ENCODE data around the gene SPN.
A peak's percentile ranks its signal among the peaks of the same experiment; 100 is the strongest.
"Not testable (repeated sequence)": the region's sequence is repeated elsewhere in the genome, so short reads cannot be mapped to it uniquely, and the experiment has no call there.

The SPN gene

GRCh38 chr16:29620591-29620990, 42.5 kb upstream of the SPN start:
- not testable (repeated sequence) for H3K4me3 ChIP-seq (ENCODE audit: low read depth in 1 of 2, low read length in 2 of 2); H3K36me3 ChIP-seq (ENCODE audit: insufficient read depth, low read length); H3K9ac ChIP-seq (ENCODE audit: low read depth, low read length); H4K20me1 ChIP-seq (ENCODE audit: insufficient read depth, low read length); H3K27ac ChIP-seq (ENCODE audit: low read length); H3K9me3 ChIP-seq (ENCODE audit: insufficient read depth, low read length, severe bottlenecking); H3K4me2 ChIP-seq (ENCODE audit: insufficient read depth, low read length); H3K27me3 ChIP-seq (ENCODE audit: insufficient read depth, low read length, poor library complexity); H3K4me1 ChIP-seq (ENCODE audit: insufficient read depth, low read length); H2AFZ ChIP-seq (ENCODE audit: low read depth, low read length); H3K79me2 ChIP-seq (ENCODE audit: insufficient read depth, low read length)
- ATAC-seq (ENCODE audit: insufficient read depth, low read depth) (peak; percentile 95), DNase-seq (peak; percentile 72)
- peak; percentile 50 for TF ChIP-seq CTCF (IDR thresholded peaks at IDR 0.05; ENCODE audit: borderline replicate concordance, extremely low read depth, low read length, poor library complexity, severe bottlenecking)

GRCh38 chr16:29622738-29623137, 40.3 kb upstream of the SPN start:
- not testable (repeated sequence) for H3K27ac ChIP-seq (ENCODE audit: low read length); H3K79me2 ChIP-seq (ENCODE audit: insufficient read depth, low read length); H3K4me1 ChIP-seq (ENCODE audit: insufficient read depth, low read length); H3K27me3 ChIP-seq (ENCODE audit: insufficient read depth, low read length, poor library complexity); H3K4me2 ChIP-seq (ENCODE audit: insufficient read depth, low read length); H3K4me3 ChIP-seq (ENCODE audit: low read depth in 1 of 2, low read length in 2 of 2); ATAC-seq (ENCODE audit: insufficient read depth, low read depth); H2AFZ ChIP-seq (ENCODE audit: low read depth, low read length); H4K20me1 ChIP-seq (ENCODE audit: insufficient read depth, low read length); H3K9me3 ChIP-seq (ENCODE audit: insufficient read depth, low read length, severe bottlenecking); H3K36me3 ChIP-seq (ENCODE audit: insufficient read depth, low read length); DNase-seq; H3K9ac ChIP-seq (ENCODE audit: low read depth, low read length)

- H2AFZ ChIP-seq (ENCODE audit: low read depth, low read length); H3K27me3 ChIP-seq (ENCODE audit: insufficient read depth, low read length, poor library complexity); H3K36me3 ChIP-seq (ENCODE audit: insufficient read depth, low read length); H3K27ac ChIP-seq (ENCODE audit: low read length); H3K79me2 ChIP-seq (ENCODE audit: insufficient read depth, low read length); H3K4me3 ChIP-seq (ENCODE audit: low read depth in 1 of 2, low read length in 2 of 2); DNase-seq; H3K9ac ChIP-seq (ENCODE audit: low read depth, low read length); ATAC-seq (ENCODE audit: insufficient read depth, low read depth); H3K4me2 ChIP-seq (ENCODE audit: insufficient read depth, low read length); H4K20me1 ChIP-seq (ENCODE audit: insufficient read depth, low read length); H3K4me1 ChIP-seq (ENCODE audit: insufficient read depth, low read length); H3K9me3 ChIP-seq (ENCODE audit: insufficient read depth, low read length, severe bottlenecking): not testable (repeated sequence)
These were observed 39.8 kb upstream of the SPN start for GRCh38 chr16:29623253-29623652.

GRCh38 chr16:29625114-29625513, 37.9 kb upstream of the SPN start:
- not testable (repeated sequence) for ATAC-seq (ENCODE audit: insufficient read depth, low read depth); H2AFZ ChIP-seq (ENCODE audit: low read depth, low read length); H3K9ac ChIP-seq (ENCODE audit: low read depth, low read length); H3K27me3 ChIP-seq (ENCODE audit: insufficient read depth, low read length, poor library complexity); H3K79me2 ChIP-seq (ENCODE audit: insufficient read depth, low read length); H3K9me3 ChIP-seq (ENCODE audit: insufficient read depth, low read length, severe bottlenecking); H3K27ac ChIP-seq (ENCODE audit: low read length); H3K4me3 ChIP-seq (ENCODE audit: low read depth in 1 of 2, low read length in 2 of 2); DNase-seq; H3K4me2 ChIP-seq (ENCODE audit: insufficient read depth, low read length); H4K20me1 ChIP-seq (ENCODE audit: insufficient read depth, low read length); H3K4me1 ChIP-seq (ENCODE audit: insufficient read depth, low read length); H3K36me3 ChIP-seq (ENCODE audit: insufficient read depth, low read length)

GRCh38 chr16:29626778-29627331, 36.2 kb upstream of the SPN start:
- not testable (repeated sequence) for H3K9me3 ChIP-seq (ENCODE audit: insufficient read depth, low read length, severe bottlenecking); H3K27ac ChIP-seq (ENCODE audit: low read length); H3K9ac ChIP-seq (ENCODE audit: low read depth, low read length); ATAC-seq (ENCODE audit: insufficient read depth, low read depth); H3K27me3 ChIP-seq (ENCODE audit: insufficient read depth, low read length, poor library complexity); DNase-seq; H3K4me2 ChIP-seq (ENCODE audit: insufficient read depth, low read length); H4K20me1 ChIP-seq (ENCODE audit: insufficient read depth, low read length); H2AFZ ChIP-seq (ENCODE audit: low read depth, low read length); H3K4me1 ChIP-seq (ENCODE audit: insufficient read depth, low read length); H3K36me3 ChIP-seq (ENCODE audit: insufficient read depth, low read length); H3K79me2 ChIP-seq (ENCODE audit: insufficient read depth, low read length); H3K4me3 ChIP-seq (ENCODE audit: low read depth in 1 of 2, low read length in 2 of 2)

- not testable (repeated sequence) for H3K27ac ChIP-seq (ENCODE audit: low read length); H3K4me1 ChIP-seq (ENCODE audit: insufficient read depth, low read length); H3K27me3 ChIP-seq (ENCODE audit: insufficient read depth, low read length, poor library complexity); H3K4me3 ChIP-seq (ENCODE audit: low read depth in 1 of 2, low read length in 2 of 2); H3K9me3 ChIP-seq (ENCODE audit: insufficient read depth, low read length, severe bottlenecking); H3K79me2 ChIP-seq (ENCODE audit: insufficient read depth, low read length); H4K20me1 ChIP-seq (ENCODE audit: insufficient read depth, low read length); H3K9ac ChIP-seq (ENCODE audit: low read depth, low read length); H2AFZ ChIP-seq (ENCODE audit: low read depth, low read length); H3K4me2 ChIP-seq (ENCODE audit: insufficient read depth, low read length); H3K36me3 ChIP-seq (ENCODE audit: insufficient read depth, low read length)
- peak; percentile 76 for ATAC-seq (ENCODE audit: insufficient read depth, low read depth)
- DNase-seq, result peak; percentile 60
These were observed 35.4 kb upstream of the SPN start for GRCh38 chr16:29627661-29628075.

GRCh38 chr16:29628707-29629106, 34.3 kb upstream of the SPN start:
- H3K27ac ChIP-seq (ENCODE audit: low read length); H3K9ac ChIP-seq (ENCODE audit: low read depth, low read length); H3K36me3 ChIP-seq (ENCODE audit: insufficient read depth, low read length); H3K27me3 ChIP-seq (ENCODE audit: insufficient read depth, low read length, poor library complexity); H2AFZ ChIP-seq (ENCODE audit: low read depth, low read length); H3K79me2 ChIP-seq (ENCODE audit: insufficient read depth, low read length); H3K9me3 ChIP-seq (ENCODE audit: insufficient read depth, low read length, severe bottlenecking); H4K20me1 ChIP-seq (ENCODE audit: insufficient read depth, low read length); H3K4me2 ChIP-seq (ENCODE audit: insufficient read depth, low read length); H3K4me1 ChIP-seq (ENCODE audit: insufficient read depth, low read length); H3K4me3 ChIP-seq (ENCODE audit: low read depth in 1 of 2, low read length in 2 of 2); DNase-seq: not testable (repeated sequence)
- peak; percentile 75 for ATAC-seq (ENCODE audit: insufficient read depth, low read depth)

- H3K9me3 ChIP-seq (ENCODE audit: insufficient read depth, low read length, severe bottlenecking); H3K27me3 ChIP-seq (ENCODE audit: insufficient read depth, low read length, poor library complexity); H2AFZ ChIP-seq (ENCODE audit: low read depth, low read length); ATAC-seq (ENCODE audit: insufficient read depth, low read depth); H4K20me1 ChIP-seq (ENCODE audit: insufficient read depth, low read length); H3K4me1 ChIP-seq (ENCODE audit: insufficient read depth, low read length); H3K4me3 ChIP-seq (ENCODE audit: low read depth in 1 of 2, low read length in 2 of 2); H3K36me3 ChIP-seq (ENCODE audit: insufficient read depth, low read length); H3K4me2 ChIP-seq (ENCODE audit: insufficient read depth, low read length); H3K79me2 ChIP-seq (ENCODE audit: insufficient read depth, low read length); DNase-seq; H3K27ac ChIP-seq (ENCODE audit: low read length); H3K9ac ChIP-seq (ENCODE audit: low read depth, low read length): not testable (repeated sequence)
These were observed 33.7 kb upstream of the SPN start for GRCh38 chr16:29629318-29629717.

Measured in DND-41 (cell line).